K562 (cell line): ENCODE data around the gene PRKG1. TPM values are rescaled to one million over a fixed set of nuclear protein-coding genes. Genes with fewer than 3 reads are reported as not detected.

Source experiments
- ATAC-seq: fragments of 200-7000 bp; cut with Tn5 transposase; 3 replicates; pipeline ENCODE4 v1.9.1; 2020; ENCODE audit warnings: moderate library complexity
- BruUV-seq: library from RNA; stranded (reverse); fragments of 400-500 nt; replicated peaks from 2 replicates; lab custom pipeline; 2021; lab: Mats Ljungman, UMichigan
- CTCF ChIA-PET: fragments of 300-600 bp; formaldehyde crosslinking; extraction: SDS; loops from one replicate; lab custom pipeline; 2021; ENCODE audit warnings: low intra/inter-chr PET ratio; lab: Yijun Ruan, JAX
- POLR2A ChIA-PET: fragments of 300-600, 350-650 bp; sonication (Branson Sonifier 250); formaldehyde crosslinking; extraction: SDS; loops from one replicate; lab custom pipeline; 2021; ENCODE audit warnings: antibody characterized with exemption, inconsistent platforms; lab: Yijun Ruan, JAX
- DNase-seq, 4 experiments: peaks; one replicate each; pipeline versions ENCODE4 v3.0.0 to v3.0.0-alpha.2; 2011 to 2018; ENCODE audit warnings: low spot score in 3 of 4, mixed read lengths in 3 of 4; ENCODE audit errors: extremely low read depth in 1 of 4
- FAIRE-seq: peaks from 2 replicates; lab custom pipeline; 2011; peaks lifted over from hg19 to GRCh38; lab: Jason Lieb, UNC
- H2AFZ ChIP-seq: 2 replicates; pipeline ENCODE4 v1.6.0; 2011; ENCODE audit warnings: low read depth, low read length, control low read depth, inconsistent platforms
- H3K27ac ChIP-seq: fragments of 200-600 bp; 3 replicates; pipeline ENCODE4 v1.8.0; 2011; ENCODE audit warnings: low read depth, mild to moderate bottlenecking, control low read depth, inconsistent platforms, low read length, moderate library complexity, mixed read lengths; ENCODE audit errors: extremely low read depth
- H3K27me3 ChIP-seq, 2 experiments: fragments of 300-600 bp in 1 of 2; 2 replicates in 1 of 2; 3 replicates in 1 of 2; pipeline versions ENCODE4 v1.6.0 to v1.8.0; 2011; ENCODE audit warnings: inconsistent platforms in 2 of 2, low read length in 2 of 2, mild to moderate bottlenecking in 1 of 2, mixed read lengths in 1 of 2, moderate library complexity in 1 of 2; ENCODE audit not compliant: control insufficient read depth in 2 of 2, insufficient read depth in 2 of 2
- H3K36me3 ChIP-seq: fragments of 300-600 bp; 3 replicates; pipeline ENCODE4 v1.8.0; 2011; ENCODE audit warnings: mild to moderate bottlenecking, low read length, inconsistent platforms; ENCODE audit not compliant: control insufficient read depth, insufficient read depth
- H3K4me1 ChIP-seq, 2 experiments: fragments of 200-600 bp in 1 of 2; replicated peaks in 1 of 2; 2 replicates in 1 of 2; 3 replicates in 1 of 2; pipeline versions ENCODE4 v1.5.1 to v1.8.0; 2011; ENCODE audit warnings: inconsistent platforms in 2 of 2, low read length in 2 of 2, mild to moderate bottlenecking in 1 of 2, mixed read lengths in 1 of 2, moderate library complexity in 1 of 2; ENCODE audit not compliant: control insufficient read depth in 2 of 2, insufficient read depth in 2 of 2
- H3K4me2 ChIP-seq: 2 replicates; pipeline ENCODE4 v1.6.1; 2011; ENCODE audit warnings: low read length, control low read depth, inconsistent platforms, mixed read lengths; ENCODE audit not compliant: insufficient read depth
- H3K4me3 ChIP-seq: fragments of 200-600 bp; sonication (generic), shearing (Covaris generic); 2 replicates; pipeline ENCODE4 v1.5.1; 2016; ENCODE audit warnings: control low read depth, inconsistent platforms
- H3K79me2 ChIP-seq: fragments of 200-600 bp; 3 replicates; pipeline ENCODE4 v1.8.0; 2011; ENCODE audit warnings: low read length, inconsistent platforms; ENCODE audit not compliant: control insufficient read depth, insufficient read depth
- H3K9ac ChIP-seq, 2 experiments: 2 replicates each; pipeline versions ENCODE4 v1.6.0 to v1.6.1; 2011; ENCODE audit warnings: low read depth in 2 of 2, low read length in 2 of 2, control low read depth in 1 of 2, inconsistent platforms in 1 of 2, mild to moderate bottlenecking in 1 of 2, mixed read lengths in 1 of 2; ENCODE audit not compliant: insufficient read depth in 1 of 2
- H3K9me1 ChIP-seq: one replicate; pipeline ENCODE4 v1.6.0; 2011; ENCODE audit warnings: inconsistent platforms, mild to moderate bottlenecking, low read length, moderate library complexity; ENCODE audit not compliant: control insufficient read depth, insufficient read depth
- H3K9me3 ChIP-seq: replicated peaks from 2 replicates; pipeline ENCODE4 v1.5.1; 2011; ENCODE audit warnings: low read depth, low read length, inconsistent platforms; ENCODE audit not compliant: control insufficient read depth, insufficient read depth
- H4K20me1 ChIP-seq: replicated peaks from 2 replicates; pipeline ENCODE4 v1.6.1; 2011; ENCODE audit warnings: low read length, inconsistent platforms, mixed read lengths; ENCODE audit not compliant: control insufficient read depth, insufficient read depth
- CBX8 ChIP-seq: fragments of 200-600 bp; sonication (generic); IDR thresholded peaks from 2 replicates; pipeline ENCODE4 v1.6.1; 2012; ENCODE audit warnings: borderline replicate concordance, mixed run types, low read depth, mild to moderate bottlenecking, moderate library complexity, mixed read lengths, low read length, control low read depth, inconsistent platforms; ENCODE audit not compliant: poor library complexity, severe bottlenecking; ENCODE audit errors: extremely low read depth
- L3MBTL2 ChIP-seq: fragments of 450-650 bp; IDR thresholded peaks from 2 replicates; pipeline ENCODE4 v1.6.1; 2016; ENCODE audit warnings: mild to moderate bottlenecking, moderate library complexity
- NELFE ChIP-seq: IDR thresholded peaks from 2 replicates; pipeline ENCODE4 v1.6.1; 2011; ENCODE audit warnings: mild to moderate bottlenecking; ENCODE audit not compliant: insufficient read depth, insufficient read length
- POLR2G ChIP-seq: fragments of 200-400 bp; formaldehyde crosslinking; IDR thresholded peaks from 2 replicates; pipeline ENCODE4 v1.6.1; 2017; ENCODE audit warnings: low read depth, mild to moderate bottlenecking, antibody characterized with exemption, low read length, moderate library complexity
- RBM25 ChIP-seq: fragments of 200-400 bp; formaldehyde crosslinking; IDR thresholded peaks from 2 replicates; pipeline ENCODE4 v1.6.1; 2018; ENCODE audit warnings: low read length, low read depth, moderate library complexity; ENCODE audit not compliant: severe bottlenecking
- RFX5 ChIP-seq: IDR thresholded peaks from 2 replicates; pipeline ENCODE4 v1.6.1; 2011; ENCODE audit warnings: low read depth, mild to moderate bottlenecking, improper control_type of control experiment, low read length
- SAFB ChIP-seq: fragments of 200-400 bp; formaldehyde crosslinking; IDR thresholded peaks from 2 replicates; pipeline ENCODE4 v1.6.1; 2017; ENCODE audit warnings: low read depth, low read length, borderline replicate concordance
- WHSC1 ChIP-seq: IDR thresholded peaks from one replicate; pipeline ENCODE4 v1.6.1; 2012; ENCODE audit warnings: low read length, control low read depth, inconsistent platforms
- ZFP91 ChIP-seq: sonication (generic); formaldehyde crosslinking; IDR thresholded peaks from 2 replicates; pipeline ENCODE4 v1.8.0; 2022; ENCODE audit warnings: mild to moderate bottlenecking, missing genetic modification reagents
- WGBS: fragments of 100-300 bp; shearing (Covaris generic); methylation state at CpG from one replicate; pipeline ENCODE4 v1.1.6; 2016; ENCODE audit warnings: low coverage, mixed read lengths; ENCODE audit not compliant: insufficient coverage; ENCODE audit errors: missing lambda C conversion rate; 5-methylcytosine and 5-hydroxymethylcytosine counted together
- in situ Hi-C: fragments of 300-500 bp; cut with MboI; formaldehyde crosslinking; loops from 4 replicates; pipeline ENCODE4 v1.15.0; 2018; ENCODE audit warnings: inconsistent platforms, mixed read lengths
- intact Hi-C: fragments of 100-400 bp; cut with micrococcal nuclease; formaldehyde crosslinking; loops from 2 replicates; pipeline ENCODE4 v1.14.2; 2022
- polyA plus RNA-seq, 8 experiments: library from polyadenylated mRNA; depleted of rRNA in 4 of 8; stranded (reverse) in 5 of 8; unstranded in 3 of 8; fragments of >200 nt; fragmentation: Nextera tagmentation in 2 of 8; fragmentation: Illumina TruSeq in 1 of 8; extraction: Ambion mirVana in 2 of 8; extraction: Trizol in 1 of 8; gene quantifications; 2 replicates each; pipeline versions ENCODE4 v1.2.1 to v1.2.3, GENCODE V29; 2011 to 2014; ENCODE audit warnings: inconsistent platforms in 1 of 8, missing spikeins in 1 of 8
- total RNA-seq, 7 experiments: library from RNA; depleted of rRNA in 6 of 7; stranded (reverse); fragments of >200 nt in 6 of 7; fragmentation: Illumina TruSeq in 2 of 7; extraction: Trizol in 2 of 7; gene quantifications; 2 replicates each; pipeline versions ENCODE4 v1.2.1 to v1.2.3, GENCODE V29; 2011 to 2021; ENCODE audit warnings: low replicate concordance in 1 of 7

The PRKG1 gene
- total and polyA plus RNA-seq, 9 of the 15 experiments (the other 6 are each of a cell fraction or from before 2014, with no cell fraction given) = 0.22 TPM; not detected in 8

- Histone ChIP-seq H3K4me2 (no peak overlapping the region), H3K9ac (no peak overlapping the region), H3K27me3 (no peaks in the 10 kb centered on the region), H2AFZ (no peak overlapping the region), H3K4me1 (no peaks in the 10 kb centered on the region), H4K20me1 (no peaks in the 10 kb centered on the region), H3K36me3 (no peaks in the 10 kb centered on the region), H3K27ac (no peak overlapping the region), H3K79me2 (no peaks in the 10 kb centered on the region), H3K4me3 (no peak overlapping the region), H3K9me3 (no peaks in the 10 kb centered on the region), H3K9me1 (no peaks in the 10 kb centered on the region)
- CTCF ChIA-PET = no interaction called here
- ATAC-seq (no peak), DNase-seq (no peak), FAIRE-seq (no peak)
- POLR2A ChIA-PET = no interaction called here
- in situ Hi-C loops = no loop called here
- intact Hi-C loops = no loop called here
- no TSS peak for BruUV-seq
- no peak for TF ChIP-seq POLR2G
- no peak for TF ChIP-seq CBX8
These were observed 509.7 kb downstream of the PRKG1 start for GRCh38 chr10:51583976-51584375.

GRCh38 chr10:51585742-51586141 lies 511.5 kb downstream of the PRKG1 start:
- no peaks in the 10 kb centered on the region for H3K9me3 ChIP-seq
- H3K27me3 ChIP-seq = no peaks in the 10 kb centered on the region
- TF ChIP-seq SAFB = no peak
- no peak for TF ChIP-seq RBM25
- no peak for TF ChIP-seq WHSC1
- no peak for TF ChIP-seq NELFE
- no peak for TF ChIP-seq RFX5
- no peak for TF ChIP-seq ZFP91 (CRISPR knock-in tag)
- no peak for TF ChIP-seq L3MBTL2
- no TSS peak for BruUV-seq
- H3K27ac ChIP-seq = no peak overlapping the region
- H3K4me1 ChIP-seq = no peaks in the 10 kb centered on the region
- H3K79me2 ChIP-seq = no peaks in the 10 kb centered on the region
- no peak overlapping the region for H3K4me3 ChIP-seq
- no peaks in the 10 kb centered on the region for H3K9me1 ChIP-seq
- WGBS = 2% methylated on average over 7 of the region's 7 CpGs
- intact Hi-C loops = no loop called here
- no peaks in the 10 kb centered on the region for H4K20me1 ChIP-seq
- FAIRE-seq (no peak), ATAC-seq (no peak), DNase-seq (no peak)
- ChIA-PET CTCF (no interaction called here), POLR2A (no interaction called here)
- in situ Hi-C loops = no loop called here
- no peak overlapping the region for H2AFZ ChIP-seq
- H3K4me2 ChIP-seq = no peak overlapping the region
- no peaks in the 10 kb centered on the region for H3K36me3 ChIP-seq
- H3K9ac ChIP-seq = no peak overlapping the region
